HG03139 (cell line): ENCODE measurements around the gene PSMC3IP.
A peak's percentile ranks its signal among the peaks of the same experiment; 100 is the strongest.
"Not testable (repeated sequence)": the region's sequence is repeated elsewhere in the genome, so short reads cannot be mapped to it uniquely, and the experiment has no call there.

ENCODE experiments used
- ATAC-seq: cut with Tn5 transposase; IDR thresholded peaks from one replicate; pipeline ENCODE4 v1.9.1; 2021; ENCODE audit not compliant: unreplicated experiment

The PSMC3IP gene, protein sequence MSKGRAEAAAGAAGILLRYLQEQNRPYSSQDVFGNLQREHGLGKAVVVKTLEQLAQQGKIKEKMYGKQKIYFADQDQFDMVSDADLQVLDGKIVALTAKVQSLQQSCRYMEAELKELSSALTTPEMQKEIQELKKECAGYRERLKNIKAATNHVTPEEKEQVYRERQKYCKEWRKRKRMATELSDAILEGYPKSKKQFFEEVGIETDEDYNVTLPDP

DNA sequence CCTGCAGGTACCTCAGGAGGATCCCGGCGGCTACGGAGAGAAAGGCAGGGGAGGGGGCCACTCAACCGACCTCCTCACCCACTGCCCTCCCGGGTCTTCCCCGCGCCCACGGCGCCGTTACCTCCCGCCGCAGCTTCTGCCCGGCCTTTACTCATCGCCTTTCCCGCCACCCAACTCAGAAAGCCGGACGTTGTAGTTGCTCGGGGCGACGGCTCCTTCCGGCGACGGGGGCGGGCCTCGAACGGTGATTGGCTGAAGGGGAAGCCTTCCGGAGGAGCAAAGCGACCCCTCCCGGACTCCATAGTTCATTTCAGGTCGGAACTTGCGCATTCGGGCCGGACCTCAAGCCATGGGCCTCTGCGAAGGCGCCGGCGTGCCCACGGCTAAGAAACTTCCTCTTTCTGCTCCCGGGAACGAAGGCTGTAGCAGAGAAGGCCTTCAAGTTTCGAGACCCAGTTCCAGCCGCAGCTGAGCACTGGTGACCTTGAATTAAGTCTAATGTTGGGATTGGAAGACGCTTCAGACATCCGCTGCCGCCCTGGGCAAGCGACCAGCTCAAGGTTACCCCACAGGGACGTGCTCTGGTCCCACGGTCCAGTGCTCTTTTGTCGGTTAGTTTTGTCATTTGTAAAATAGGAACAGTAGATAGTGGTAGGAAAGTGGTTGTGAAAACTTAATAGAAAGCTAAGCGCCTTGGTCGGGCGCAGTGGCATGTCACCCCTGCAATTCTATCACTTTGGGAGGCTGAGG lies at the start of gene PSMC3IP:
Gene PSMC3IP (minus strand): TSS at position 198 of the 750 bp plus-strand sequence. CDS start 43 bp downstream, at position 155.
- ATAC-seq = peak; percentile 56

DNA sequence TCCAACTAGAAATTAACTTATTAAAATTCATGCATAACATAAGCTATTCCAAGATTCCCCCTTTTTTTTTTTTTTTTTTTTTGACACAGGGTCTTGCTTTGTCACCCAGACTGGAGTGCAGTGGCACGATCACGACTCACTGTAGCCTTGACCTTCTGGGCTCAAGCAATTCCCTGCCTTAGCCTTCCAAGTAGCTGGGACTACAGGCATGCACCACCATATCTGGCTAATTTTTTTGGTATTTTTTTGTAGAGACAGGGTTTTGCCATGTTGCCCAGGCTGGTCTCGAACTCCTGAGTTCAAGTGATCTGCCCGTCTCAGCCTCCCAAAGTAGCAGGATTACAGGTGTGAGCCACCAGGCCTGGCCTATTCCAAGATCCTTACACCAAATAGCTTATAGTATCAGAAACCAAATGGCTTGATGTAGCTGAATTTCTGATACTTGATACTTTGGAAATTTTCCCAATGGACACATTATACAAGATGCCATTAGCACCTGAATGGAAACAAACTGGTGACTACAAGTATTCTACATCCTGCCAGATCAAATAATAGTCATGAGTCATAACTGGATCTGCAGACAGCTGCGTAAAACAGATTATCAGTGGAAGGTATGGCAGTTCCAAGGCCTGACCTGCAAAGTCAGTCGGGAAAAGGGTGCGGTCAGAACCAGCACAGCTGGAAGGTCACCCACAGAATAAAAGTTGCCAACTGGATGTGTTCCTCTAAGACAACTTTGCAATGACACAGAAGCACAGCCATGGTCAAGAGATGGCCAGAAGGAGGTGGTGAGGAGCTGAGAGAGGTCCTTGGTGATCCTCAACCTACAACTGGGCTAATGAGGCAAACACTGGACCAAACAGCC lies 46.4 kb upstream of the PSMC3IP start:
- ATAC-seq = no peak

DNA sequence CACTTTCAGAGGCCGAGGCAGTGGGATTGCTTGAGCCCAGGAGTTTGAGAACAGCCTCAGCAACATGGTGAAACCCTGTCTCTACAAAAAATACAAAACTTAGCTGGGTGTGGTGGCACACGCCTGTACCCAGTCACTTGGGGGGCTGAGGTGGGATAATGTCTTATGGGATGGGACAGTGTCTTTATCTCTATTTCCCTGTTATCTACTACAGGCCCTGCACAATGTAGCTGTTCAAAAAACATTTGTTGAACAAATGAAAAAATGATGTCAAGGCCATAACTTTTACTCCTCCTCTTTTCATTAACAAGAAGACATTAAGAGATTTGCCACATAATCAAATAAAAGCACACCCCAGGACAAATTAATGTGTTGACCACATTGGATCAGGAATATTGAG lies 45.7 kb upstream of the PSMC3IP start:
- no peak for ATAC-seq

DNA sequence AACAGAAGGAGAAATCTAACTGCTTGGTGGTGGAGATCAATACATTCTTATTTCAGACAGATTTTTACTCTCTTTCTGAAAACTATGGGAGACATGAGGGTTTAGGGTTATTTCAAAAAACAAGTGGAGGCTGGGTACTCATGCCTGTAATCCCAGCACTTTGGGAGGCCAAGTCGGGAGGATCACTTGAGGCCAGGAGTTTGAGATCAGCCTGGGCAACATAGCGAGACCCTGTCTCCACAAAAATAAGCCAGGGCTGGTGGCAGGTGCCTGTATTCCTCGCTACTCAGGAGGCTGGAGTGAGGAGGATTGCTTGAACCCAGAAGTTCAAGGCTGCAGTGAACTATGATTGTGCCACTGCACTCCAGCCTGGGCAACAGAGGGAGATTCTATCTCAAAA lies 44.5 kb upstream of the PSMC3IP start:
- not testable (repeated sequence) for ATAC-seq

DNA sequence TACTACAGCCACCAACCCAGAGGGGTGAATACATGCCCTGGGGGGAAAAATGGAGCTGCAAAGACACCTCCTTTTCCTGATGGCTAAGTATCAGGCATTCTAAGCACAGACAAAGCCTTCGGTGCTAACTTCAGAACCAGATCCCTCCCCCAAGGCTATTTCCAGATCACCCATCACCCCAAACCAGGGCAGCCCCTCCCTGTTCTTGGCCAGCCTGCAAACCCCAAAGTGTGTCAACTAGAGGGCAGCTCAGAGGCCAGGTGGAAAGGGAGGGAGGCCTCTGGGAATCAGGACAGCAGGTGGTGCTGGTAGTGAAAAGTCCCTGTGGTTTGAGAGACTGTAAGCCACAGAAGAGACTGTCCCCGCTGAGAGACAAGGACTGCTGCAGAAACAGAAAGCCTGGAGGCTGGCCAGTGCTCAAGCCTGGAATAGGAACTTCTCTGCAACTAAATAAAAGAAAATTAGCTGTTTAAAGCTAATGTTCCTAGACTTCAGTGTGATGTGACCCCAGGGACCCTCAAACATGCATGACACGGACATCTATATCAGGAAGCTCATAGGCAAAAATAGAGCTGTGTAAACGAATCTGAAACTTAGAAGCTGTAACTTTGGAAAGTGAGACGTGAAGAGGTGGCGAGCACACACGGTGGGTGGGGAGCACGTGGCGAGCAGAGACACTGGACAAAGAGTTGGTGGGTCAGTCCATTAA lies 41.1 kb upstream of the PSMC3IP start:
- peak; percentile 66 for ATAC-seq

DNA sequence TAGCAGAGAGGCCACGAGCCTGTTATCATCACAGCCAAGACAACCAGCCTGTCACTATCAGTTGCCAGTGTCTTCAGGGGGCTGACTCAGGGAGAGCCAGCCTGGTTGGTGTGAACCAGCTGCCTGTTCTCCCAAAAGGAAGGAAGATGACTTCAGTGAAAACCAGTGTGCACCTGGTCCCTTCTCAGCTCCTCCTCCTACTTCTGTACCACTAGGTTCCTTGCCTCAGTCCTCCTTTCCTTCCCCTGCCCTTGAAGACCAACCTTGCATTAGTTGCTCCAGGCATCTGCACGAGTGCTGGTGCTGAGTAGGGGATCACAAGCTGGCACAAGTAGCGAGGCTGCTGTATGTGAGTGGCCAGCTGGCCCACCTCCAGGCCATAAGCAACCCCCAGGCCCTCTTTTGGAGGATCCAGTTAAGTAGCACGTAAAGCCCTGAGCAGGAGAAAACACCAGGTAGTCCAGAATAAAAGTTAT lies 40.5 kb upstream of the PSMC3IP start:
- ATAC-seq = no peak

DNA sequence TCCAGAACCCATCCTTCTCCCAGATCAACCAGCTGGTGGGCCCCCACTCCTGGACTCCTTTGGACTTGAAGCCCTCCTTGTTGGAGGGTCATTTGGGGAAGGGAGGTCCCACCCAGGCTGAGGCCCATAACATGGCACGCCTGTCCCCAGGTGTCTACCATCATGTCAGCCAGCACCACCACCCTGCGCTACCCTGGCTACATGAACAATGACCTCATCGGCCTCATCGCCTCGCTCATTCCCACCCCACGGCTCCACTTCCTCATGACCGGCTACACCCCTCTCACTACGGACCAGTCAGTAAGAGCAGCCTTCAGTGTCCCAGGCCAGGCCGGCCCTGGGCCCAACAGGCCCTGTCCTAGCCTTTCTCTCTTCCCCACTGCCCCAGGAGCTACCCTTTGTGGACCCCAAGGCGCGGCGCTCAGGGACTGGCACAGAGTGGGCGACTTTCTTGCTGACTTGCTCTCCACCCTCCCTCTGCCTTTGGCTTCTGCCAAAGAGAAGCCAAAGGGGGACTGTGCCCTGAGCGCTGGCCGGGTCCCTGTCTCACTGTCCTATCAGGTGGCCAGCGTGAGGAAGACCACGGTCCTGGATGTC lies 36.3 kb upstream of the PSMC3IP start:
- ATAC-seq = no peak

DNA sequence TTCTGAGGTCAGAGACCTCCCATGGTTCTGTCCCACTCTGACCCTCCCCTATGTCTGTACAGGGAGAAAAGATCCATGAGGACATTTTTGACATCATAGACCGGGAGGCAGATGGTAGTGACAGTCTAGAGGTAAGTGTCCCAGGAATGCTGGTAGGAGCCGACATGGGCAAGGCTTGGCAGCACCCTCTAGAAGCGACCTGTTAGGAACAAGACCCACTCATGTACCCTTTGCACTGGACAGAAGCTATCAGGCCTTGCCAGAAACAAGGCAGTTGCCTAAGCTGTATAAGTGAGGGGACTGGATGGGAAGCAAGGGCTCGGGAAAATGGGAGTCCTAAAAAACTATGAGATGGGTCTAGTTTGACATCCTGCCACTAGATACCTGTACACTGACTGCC lies 34.5 kb upstream of the PSMC3IP start:
- ATAC-seq = no peak

DNA sequence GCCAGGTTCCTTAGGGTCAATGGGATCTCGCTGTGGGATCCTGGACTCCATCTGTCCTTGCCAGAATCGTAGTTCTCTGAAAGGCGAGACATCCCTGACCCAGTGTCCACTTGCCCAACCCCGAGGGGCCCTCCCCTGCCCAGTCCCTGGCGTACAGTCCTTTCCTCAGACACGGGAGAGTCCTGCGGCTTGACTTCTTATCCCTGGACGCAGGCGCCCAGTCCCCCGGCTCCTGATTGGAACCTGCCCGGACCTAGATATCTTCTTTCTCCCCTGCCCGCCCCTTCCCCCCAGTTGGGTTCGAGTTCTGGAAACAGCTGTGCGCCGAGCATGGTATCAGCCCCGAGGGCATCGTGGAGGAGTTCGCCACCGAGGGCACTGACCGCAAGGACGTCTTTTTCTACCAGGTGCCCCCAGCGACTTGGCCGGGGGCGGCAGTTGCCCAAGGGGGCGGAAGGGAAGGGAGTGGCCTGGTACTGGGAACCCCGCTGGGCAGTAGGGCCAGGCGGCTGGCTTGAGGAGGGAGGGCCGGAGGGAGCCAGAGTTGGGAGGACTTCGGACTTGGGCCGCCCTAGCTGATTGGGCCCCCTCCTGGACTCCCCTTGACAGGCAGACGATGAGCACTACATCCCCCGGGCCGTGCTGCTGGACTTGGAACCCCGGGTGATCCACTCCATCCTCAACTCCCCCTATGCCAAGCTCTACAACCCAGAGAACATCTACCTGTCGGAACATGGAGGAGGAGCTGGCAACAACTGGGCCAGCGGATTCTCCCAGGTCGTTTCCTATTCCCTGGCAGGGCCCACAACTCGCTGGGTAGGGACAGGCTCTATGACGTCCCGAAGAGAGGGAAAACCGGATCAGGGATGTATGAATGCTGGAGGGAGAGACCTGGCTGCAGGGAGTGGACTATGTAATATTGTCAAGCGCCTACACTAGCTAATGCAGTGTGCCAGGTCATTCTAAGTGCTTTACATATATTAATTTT lies 32.6 kb upstream of the PSMC3IP start:
- not testable (repeated sequence) for ATAC-seq

DNA sequence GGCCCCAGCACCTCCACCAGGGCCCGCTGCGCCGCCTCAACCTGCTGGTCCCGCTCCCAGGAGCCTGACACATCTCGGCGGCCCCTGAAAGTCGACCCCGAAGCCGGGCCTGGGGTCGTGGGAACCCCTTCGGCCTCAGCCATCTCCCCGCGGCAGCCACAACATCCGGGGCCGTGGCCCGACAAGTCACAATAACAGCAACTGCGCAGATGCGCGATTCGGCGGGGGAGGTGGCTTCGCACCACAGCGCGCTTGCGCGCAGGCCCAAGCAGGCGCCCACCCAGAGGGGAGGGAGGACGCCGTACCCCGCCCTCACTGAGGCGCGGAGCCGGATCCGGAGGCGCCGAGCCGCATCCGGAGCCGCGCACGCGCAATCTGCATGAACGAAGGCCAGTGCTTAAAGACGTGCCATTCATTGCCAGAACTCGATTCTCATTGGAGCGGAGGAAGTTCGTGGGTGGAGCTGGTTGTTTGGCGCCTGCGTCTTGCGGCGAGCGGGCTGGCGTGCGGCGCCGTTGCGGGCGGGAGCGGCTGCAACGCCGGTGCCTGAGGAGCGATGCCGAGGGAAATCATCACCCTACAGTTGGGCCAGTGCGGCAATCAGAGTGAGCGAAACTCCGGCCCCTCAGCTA lies 31.8 kb upstream of the PSMC3IP start, which contains the start of the genes RETREG3 and TUBG1:
Gene RETREG3 (minus strand): TSS at position 193 of the 632 bp plus-strand sequence. CDS start 50 bp downstream, at position 143.
Gene TUBG1 (plus strand): TSS at position 502 of the 632 bp plus-strand sequence. CDS start 55 bp downstream, at position 557.
- ATAC-seq = peak; percentile 77

DNA sequence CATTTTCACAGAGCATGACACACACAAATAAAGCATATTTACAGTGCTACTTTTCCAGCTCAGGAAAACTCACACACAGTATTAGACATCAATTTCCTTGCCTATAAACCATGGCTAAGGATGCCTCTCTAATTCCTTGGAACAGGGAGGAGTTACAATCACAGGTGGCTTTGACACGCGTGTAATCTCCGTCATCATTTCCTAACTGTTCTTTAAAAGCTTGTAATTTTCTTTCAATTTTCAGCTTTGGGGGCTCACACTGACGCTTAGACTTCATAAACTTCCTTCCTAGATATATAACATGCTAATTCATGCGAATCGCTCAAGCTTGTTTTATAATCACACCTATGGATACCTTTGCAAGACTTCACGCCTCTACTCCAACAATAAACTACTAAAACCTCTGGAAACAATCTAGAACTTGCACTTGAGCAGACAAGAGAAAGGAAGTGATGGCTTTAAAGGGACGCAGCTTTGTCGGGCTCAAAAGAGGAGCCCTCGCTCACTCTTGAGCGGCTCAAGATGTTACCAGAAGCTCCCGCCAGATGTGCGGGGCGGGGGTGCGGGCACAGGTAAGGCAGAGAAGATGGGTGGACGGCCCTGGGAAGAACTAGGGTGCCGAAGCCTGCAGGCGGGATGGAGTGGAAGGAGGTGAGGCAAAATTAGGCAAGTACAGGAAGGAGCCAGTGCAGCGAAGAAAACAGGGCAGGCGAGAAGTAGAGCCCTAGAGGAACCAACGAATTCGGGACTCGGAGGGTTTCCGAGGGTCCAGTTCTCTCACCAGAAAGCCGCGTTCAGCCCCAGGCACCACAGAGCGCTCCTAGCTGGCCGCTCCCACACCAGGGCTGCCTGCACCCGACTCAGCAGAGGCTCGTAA lies 31.0 kb upstream of the PSMC3IP start:
- peak; percentile 24 for ATAC-seq

DNA sequence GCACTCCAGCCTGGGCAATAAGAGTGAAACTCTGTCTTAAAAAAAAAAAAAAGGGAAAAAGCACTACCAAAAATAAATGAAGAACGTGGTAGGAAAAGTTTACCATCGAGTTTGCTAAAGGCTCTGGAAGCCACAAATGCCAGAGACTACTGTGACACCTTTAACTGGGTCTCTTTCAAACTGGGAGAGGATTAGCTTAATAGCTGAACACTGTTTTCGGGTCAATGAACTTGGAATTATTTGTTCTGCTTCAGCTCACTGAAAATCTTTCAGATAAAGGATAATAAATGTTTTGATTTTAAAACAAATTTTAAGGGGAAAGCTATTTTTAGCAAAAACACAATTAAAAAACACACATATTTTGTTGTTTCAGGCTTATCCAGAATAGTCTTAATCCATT lies 30.2 kb upstream of the PSMC3IP start:
- no peak for ATAC-seq

DNA sequence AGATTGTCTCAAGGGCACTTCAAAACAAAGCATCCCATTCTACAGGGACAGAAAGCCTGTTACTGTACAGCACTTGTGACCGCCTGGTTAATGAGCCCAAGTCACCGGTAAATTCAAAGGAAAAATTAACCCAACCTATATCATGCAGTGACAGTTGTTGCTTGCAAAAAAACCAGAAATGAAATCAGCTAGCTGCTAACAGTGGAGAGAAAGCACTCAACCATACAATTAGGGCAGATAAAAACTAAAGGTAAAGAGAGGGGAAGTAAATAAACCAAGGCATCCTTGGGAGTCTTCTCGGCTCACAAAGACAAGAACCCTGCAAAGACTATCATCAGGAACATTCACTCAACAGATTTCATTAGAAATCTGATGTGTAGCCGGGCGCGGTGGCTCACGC lies 25.8 kb upstream of the PSMC3IP start:
- ATAC-seq = no peak

DNA sequence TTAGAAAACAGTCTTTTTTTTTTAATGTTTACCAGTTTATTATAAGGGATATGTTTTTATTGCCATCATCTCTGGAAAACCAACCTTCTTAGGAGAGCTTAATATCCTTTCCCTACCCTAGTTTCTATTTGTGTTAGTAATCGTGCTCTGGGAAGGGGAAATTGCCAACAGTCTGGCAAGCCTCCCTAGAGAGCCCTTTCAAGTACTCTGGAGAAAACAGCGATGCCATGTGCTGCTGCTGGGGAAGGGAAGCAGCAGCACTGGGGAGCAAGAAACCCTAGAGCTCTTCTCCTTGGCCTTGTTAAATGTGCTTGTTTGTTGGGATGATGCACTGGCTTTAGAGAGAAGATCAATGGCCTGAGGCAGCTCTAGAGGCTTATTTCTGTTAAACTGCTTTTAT lies 21.4 kb upstream of the PSMC3IP start:
- no peak for ATAC-seq

DNA sequence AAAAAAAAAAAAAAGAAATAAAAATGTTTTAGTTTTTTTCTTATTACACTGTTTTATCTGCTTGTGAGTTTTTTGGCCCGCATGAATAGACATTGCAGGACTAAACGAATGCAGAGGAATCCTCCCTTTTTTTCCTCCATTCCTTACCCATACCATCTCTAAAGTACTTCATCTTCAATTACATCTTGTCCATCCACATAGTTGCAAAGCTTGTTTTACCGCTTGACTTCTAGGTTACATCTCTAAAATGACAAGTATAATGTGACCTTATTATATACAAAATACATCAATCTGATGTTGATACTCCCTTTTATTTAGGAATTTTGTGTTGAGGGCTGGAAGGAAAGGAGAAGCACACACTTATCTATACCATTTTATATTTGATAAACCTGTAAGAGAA lies 18.9 kb upstream of the PSMC3IP start:
- ATAC-seq = no peak

DNA sequence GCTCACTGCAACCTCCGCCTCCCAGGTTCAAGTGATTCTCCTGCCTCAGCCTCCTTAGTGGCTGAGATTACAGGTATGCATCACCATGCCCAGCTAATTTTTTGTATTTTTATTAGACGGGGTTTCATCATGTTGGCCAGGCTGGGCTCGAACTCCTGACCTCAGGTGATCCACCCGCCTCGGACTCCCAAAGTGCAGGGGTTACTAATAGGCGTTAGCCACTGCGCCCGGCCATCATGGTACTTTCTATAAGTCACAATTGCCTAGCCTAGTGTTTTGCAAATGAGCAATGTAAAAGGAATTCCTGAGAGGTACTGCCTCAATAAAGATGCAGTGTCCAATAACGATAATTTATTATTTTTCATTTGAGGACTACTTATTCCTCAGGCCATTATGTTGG lies 13.9 kb upstream of the PSMC3IP start:
- no peak for ATAC-seq

DNA sequence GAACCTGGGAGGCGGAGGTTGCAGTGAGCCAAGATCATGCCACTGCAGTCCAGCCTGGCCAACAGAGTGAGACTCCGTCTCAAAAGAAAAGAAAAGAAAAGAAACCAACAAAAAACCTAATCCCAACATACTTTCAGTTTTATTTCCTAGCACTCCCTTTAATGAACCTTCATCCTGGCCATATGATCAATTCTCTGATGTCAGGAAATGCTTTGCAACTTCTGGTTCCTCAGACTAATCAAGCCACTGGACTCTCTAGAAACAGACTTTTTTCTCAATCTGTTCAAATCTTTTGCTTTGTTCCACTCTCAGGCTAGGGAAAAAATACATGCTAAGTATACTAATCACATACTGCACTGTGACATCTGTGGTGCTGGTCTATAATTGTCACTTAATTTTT lies 13.4 kb upstream of the PSMC3IP start:
- no peak for ATAC-seq
